WTC11 (cell line): ENCODE measurements around the gene EIF5A. TPM values are rescaled to one million over a fixed set of nuclear protein-coding genes. Genes with fewer than 3 reads are reported as not detected.

ENCODE experiments used
- ATAC-seq: fragments of 200-7000 bp; cut with Tn5 transposase; 2 replicates; pipeline ENCODE4 v1.10.0; 2021; ENCODE audit warnings: mild to moderate bottlenecking, moderate library complexity
- CTCF ChIA-PET: fragments of 300-600 bp; sonication (Branson Sonifier 250); formaldehyde crosslinking; loops from one replicate; lab custom pipeline; 2021; ENCODE audit warnings: antibody characterized with exemption; lab: Charles Lee
- POLR2A ChIA-PET: fragments of 350-600 bp; sonication (Branson Sonifier 250); formaldehyde crosslinking; loops from one replicate; lab custom pipeline; 2021; ENCODE audit warnings: antibody characterized with exemption; lab: Charles Lee
- DNase-seq: peaks from one replicate; pipeline ENCODE4 v3.0.0; 2021; ENCODE audit warnings: low spot score
- H3K27ac Mint-ChIP-seq: 2 replicates; pipeline ENCODE4 v1.8.0; 2021; ENCODE audit warnings: mixed read lengths
- H3K27me3 Mint-ChIP-seq: 2 replicates; pipeline ENCODE4 v1.8.0; 2021; ENCODE audit warnings: low read depth, mild to moderate bottlenecking, moderate library complexity, mixed read lengths
- H3K36me3 Mint-ChIP-seq: 2 replicates; pipeline ENCODE4 v1.8.0; 2021; ENCODE audit warnings: mixed read lengths
- H3K4me1 Mint-ChIP-seq: 2 replicates; pipeline ENCODE4 v1.8.0; 2022; ENCODE audit warnings: mixed read lengths
- H3K4me3 Mint-ChIP-seq: 2 replicates; pipeline ENCODE4 v1.8.0; 2021; ENCODE audit warnings: mild to moderate bottlenecking, moderate library complexity, mixed read lengths
- H3K9me3 Mint-ChIP-seq: 2 replicates; pipeline ENCODE4 v1.8.0; 2021; ENCODE audit warnings: mixed read lengths
- CREB1 ChIP-seq: sonication (generic); formaldehyde crosslinking; IDR thresholded peaks from 2 replicates; pipeline ENCODE4 v1.8.0; 2023; ENCODE audit warnings: mild to moderate bottlenecking, missing genetic modification reagents
- ESRRA ChIP-seq: sonication (generic); formaldehyde crosslinking; IDR thresholded peaks from 2 replicates; pipeline ENCODE4 v1.8.1; 2022; ENCODE audit warnings: mild to moderate bottlenecking, missing genetic modification reagents, borderline replicate concordance
- HMGXB4 ChIP-seq: sonication (generic); formaldehyde crosslinking; IDR thresholded peaks from 2 replicates; pipeline ENCODE4 v1.8.1; 2023; ENCODE audit warnings: mild to moderate bottlenecking, moderate library complexity, missing genetic modification reagents
- JUN ChIP-seq: sonication (generic); formaldehyde crosslinking; IDR thresholded peaks from 2 replicates; pipeline ENCODE4 v1.8.0; 2023; ENCODE audit warnings: mild to moderate bottlenecking, missing genetic modification reagents
- MAX ChIP-seq: sonication (generic); formaldehyde crosslinking; IDR thresholded peaks from 2 replicates; pipeline ENCODE4 v1.8.0; 2022; ENCODE audit warnings: mild to moderate bottlenecking, missing genetic modification reagents
- MLX ChIP-seq: sonication (generic); formaldehyde crosslinking; IDR thresholded peaks from 2 replicates; pipeline ENCODE4 v1.8.1; 2023; ENCODE audit warnings: mild to moderate bottlenecking, missing genetic modification reagents, moderate library complexity
- NR1H2 ChIP-seq: sonication (generic); formaldehyde crosslinking; IDR thresholded peaks from 2 replicates; pipeline ENCODE4 v1.9.0; 2021; ENCODE audit warnings: mild to moderate bottlenecking, moderate library complexity, missing genetic modification reagents
- NR3C1 ChIP-seq: sonication (generic); formaldehyde crosslinking; conservative IDR thresholded peaks from 2 replicates; pipeline ENCODE4 v1.8.1; 2023; ENCODE audit warnings: low read depth, mild to moderate bottlenecking, missing genetic modification reagents
- OVOL2 ChIP-seq: fragments of 250-450 bp; sonication (Bioruptor Pico); IDR thresholded peaks from 2 replicates; pipeline ENCODE4 v1.9.0; 2021; ENCODE audit warnings: mild to moderate bottlenecking, borderline replicate concordance
- SP1 ChIP-seq: sonication (generic); formaldehyde crosslinking; conservative IDR thresholded peaks from 2 replicates; pipeline ENCODE4 v1.8.1; 2022; ENCODE audit warnings: missing genetic modification reagents
- TEAD1 ChIP-seq: sonication (generic); formaldehyde crosslinking; IDR thresholded peaks from 2 replicates; pipeline ENCODE4 v1.8.0; 2022; ENCODE audit warnings: mild to moderate bottlenecking, missing genetic modification reagents
- USF1 ChIP-seq: sonication (generic); formaldehyde crosslinking; IDR thresholded peaks from 2 replicates; pipeline ENCODE4 v1.8.0; 2022; ENCODE audit warnings: mild to moderate bottlenecking, missing genetic modification reagents
- ZNF121 ChIP-seq: sonication (generic); formaldehyde crosslinking; IDR thresholded peaks from 2 replicates; pipeline ENCODE4 v1.8.0; 2023; ENCODE audit warnings: missing genetic modification reagents
- ZNF317 ChIP-seq: sonication (generic); formaldehyde crosslinking; IDR thresholded peaks from 2 replicates; pipeline ENCODE4 v1.8.1; 2023; ENCODE audit warnings: low read depth, mild to moderate bottlenecking, moderate library complexity, missing genetic modification reagents, borderline replicate concordance
- ZNF416 ChIP-seq: fragments of 250-450 bp; sonication (Bioruptor Pico); IDR thresholded peaks from 2 replicates; pipeline ENCODE4 v1.9.0; 2021; ENCODE audit warnings: mild to moderate bottlenecking, inconsistent platforms
- total RNA-seq: library from RNA; stranded (reverse); gene quantifications from 3 replicates; pipeline ENCODE4 v1.2.3, GENCODE V29; 2021
- TF ChIP-seq, protein P1 (sequence below): fragments of 250-450 bp; sonication (Bioruptor Pico); IDR thresholded peaks from 2 replicates; pipeline ENCODE4 v1.9.0; 2021; ENCODE audit warnings: mild to moderate bottlenecking
- TF ChIP-seq, protein P2 (sequence below): sonication (generic); formaldehyde crosslinking; IDR thresholded peaks from 2 replicates; pipeline ENCODE4 v1.8.1; 2023; ENCODE audit warnings: mild to moderate bottlenecking, missing genetic modification reagents
- TF ChIP-seq, protein P3 (sequence below): fragments of 250-450 bp; sonication (Bioruptor Pico); IDR thresholded peaks from 2 replicates; pipeline ENCODE4 v1.9.0; 2021; ENCODE audit warnings: mild to moderate bottlenecking
- TF ChIP-seq, protein P4 (sequence below): fragments of 250-450 bp; sonication (Bioruptor Pico); IDR thresholded peaks from 2 replicates; pipeline ENCODE4 v2.1.2; 2022; ENCODE audit warnings: mild to moderate bottlenecking, moderate library complexity

The EIF5A gene
- total RNA-seq, 1 experiment from 2014 or later = 1,021 TPM

- CTCF ChIA-PET = no interaction called here
- Mint-ChIP-seq H3K4me3 (peak overlapping the region; percentile 89), H3K4me1 (peaks cover 39% of the 10 kb centered on the region), H3K9me3 (no peaks in the 10 kb centered on the region), H3K27ac (peak overlapping the region; percentile 86), H3K27me3 (peaks cover 2% of the 10 kb centered on the region; the same call in 1 of the 2 replicates), H3K36me3 (peaks cover 46% of the 10 kb centered on the region)
- no peak for DNase-seq
- no peak for TF ChIP-seq JUN
- TF ChIP-seq, protein P1, sequence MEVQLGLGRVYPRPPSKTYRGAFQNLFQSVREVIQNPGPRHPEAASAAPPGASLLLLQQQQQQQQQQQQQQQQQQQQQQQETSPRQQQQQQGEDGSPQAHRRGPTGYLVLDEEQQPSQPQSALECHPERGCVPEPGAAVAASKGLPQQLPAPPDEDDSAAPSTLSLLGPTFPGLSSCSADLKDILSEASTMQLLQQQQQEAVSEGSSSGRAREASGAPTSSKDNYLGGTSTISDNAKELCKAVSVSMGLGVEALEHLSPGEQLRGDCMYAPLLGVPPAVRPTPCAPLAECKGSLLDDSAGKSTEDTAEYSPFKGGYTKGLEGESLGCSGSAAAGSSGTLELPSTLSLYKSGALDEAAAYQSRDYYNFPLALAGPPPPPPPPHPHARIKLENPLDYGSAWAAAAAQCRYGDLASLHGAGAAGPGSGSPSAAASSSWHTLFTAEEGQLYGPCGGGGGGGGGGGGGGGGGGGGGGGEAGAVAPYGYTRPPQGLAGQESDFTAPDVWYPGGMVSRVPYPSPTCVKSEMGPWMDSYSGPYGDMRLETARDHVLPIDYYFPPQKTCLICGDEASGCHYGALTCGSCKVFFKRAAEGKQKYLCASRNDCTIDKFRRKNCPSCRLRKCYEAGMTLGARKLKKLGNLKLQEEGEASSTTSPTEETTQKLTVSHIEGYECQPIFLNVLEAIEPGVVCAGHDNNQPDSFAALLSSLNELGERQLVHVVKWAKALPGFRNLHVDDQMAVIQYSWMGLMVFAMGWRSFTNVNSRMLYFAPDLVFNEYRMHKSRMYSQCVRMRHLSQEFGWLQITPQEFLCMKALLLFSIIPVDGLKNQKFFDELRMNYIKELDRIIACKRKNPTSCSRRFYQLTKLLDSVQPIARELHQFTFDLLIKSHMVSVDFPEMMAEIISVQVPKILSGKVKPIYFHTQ (CRISPR knock-in tag) = no peak
- no peak for TF ChIP-seq OVOL2 (CRISPR knock-in tag)
- TF ChIP-seq ESRRA (CRISPR knock-in tag) = no peak
- no peak for TF ChIP-seq CREB1 (CRISPR knock-in tag)
- TF ChIP-seq MAX = no peak
- no peak for TF ChIP-seq TEAD1 (CRISPR knock-in tag)
- TF ChIP-seq, protein P2, sequence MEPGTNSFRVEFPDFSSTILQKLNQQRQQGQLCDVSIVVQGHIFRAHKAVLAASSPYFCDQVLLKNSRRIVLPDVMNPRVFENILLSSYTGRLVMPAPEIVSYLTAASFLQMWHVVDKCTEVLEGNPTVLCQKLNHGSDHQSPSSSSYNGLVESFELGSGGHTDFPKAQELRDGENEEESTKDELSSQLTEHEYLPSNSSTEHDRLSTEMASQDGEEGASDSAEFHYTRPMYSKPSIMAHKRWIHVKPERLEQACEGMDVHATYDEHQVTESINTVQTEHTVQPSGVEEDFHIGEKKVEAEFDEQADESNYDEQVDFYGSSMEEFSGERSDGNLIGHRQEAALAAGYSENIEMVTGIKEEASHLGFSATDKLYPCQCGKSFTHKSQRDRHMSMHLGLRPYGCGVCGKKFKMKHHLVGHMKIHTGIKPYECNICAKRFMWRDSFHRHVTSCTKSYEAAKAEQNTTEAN (CRISPR knock-in tag) = no peak
- TF ChIP-seq SP1 (CRISPR knock-in tag) = no peak
- no peak for TF ChIP-seq USF1 (CRISPR knock-in tag)
- no peak for TF ChIP-seq MLX (CRISPR knock-in tag)
- TF ChIP-seq, protein P3, sequence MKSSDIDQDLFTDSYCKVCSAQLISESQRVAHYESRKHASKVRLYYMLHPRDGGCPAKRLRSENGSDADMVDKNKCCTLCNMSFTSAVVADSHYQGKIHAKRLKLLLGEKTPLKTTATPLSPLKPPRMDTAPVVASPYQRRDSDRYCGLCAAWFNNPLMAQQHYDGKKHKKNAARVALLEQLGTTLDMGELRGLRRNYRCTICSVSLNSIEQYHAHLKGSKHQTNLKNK = no peak
- TF ChIP-seq ZNF416 (CRISPR knock-in tag) = no peak
- POLR2A ChIA-PET = interaction anchor here (0.8 to 1.1 kb wide), 3 partner anchors 28 to 274 kb away, joined by 3 read pairs; partner anchors contain the start of gene SLC2A4
- ATAC-seq = no peak
These were observed 2.2 kb downstream of the EIF5A start for GRCh38 chr17:7309628-7310027.

- Mint-ChIP-seq H3K4me3 (no peak overlapping the region), H3K9me3 (no peaks in the 10 kb centered on the region), H3K36me3 (peaks cover 46% of the 10 kb centered on the region), H3K4me1 (peaks cover 39% of the 10 kb centered on the region), H3K27me3 (peaks cover 2% of the 10 kb centered on the region; the same call in 1 of the 2 replicates), H3K27ac (peak overlapping the region; percentile 86; the same call in 1 of the 2 replicates)
- CTCF ChIA-PET = interaction anchor here (1.5 kb wide), 1 partner anchor 15 kb away, joined by 3 read pairs; no protein-coding TSS in a partner anchor
- POLR2A ChIA-PET = no interaction called here
- no peak for ATAC-seq
- no peak for DNase-seq
- TF ChIP-seq ZNF416 (CRISPR knock-in tag) = no peak
- TF ChIP-seq, protein P4, sequence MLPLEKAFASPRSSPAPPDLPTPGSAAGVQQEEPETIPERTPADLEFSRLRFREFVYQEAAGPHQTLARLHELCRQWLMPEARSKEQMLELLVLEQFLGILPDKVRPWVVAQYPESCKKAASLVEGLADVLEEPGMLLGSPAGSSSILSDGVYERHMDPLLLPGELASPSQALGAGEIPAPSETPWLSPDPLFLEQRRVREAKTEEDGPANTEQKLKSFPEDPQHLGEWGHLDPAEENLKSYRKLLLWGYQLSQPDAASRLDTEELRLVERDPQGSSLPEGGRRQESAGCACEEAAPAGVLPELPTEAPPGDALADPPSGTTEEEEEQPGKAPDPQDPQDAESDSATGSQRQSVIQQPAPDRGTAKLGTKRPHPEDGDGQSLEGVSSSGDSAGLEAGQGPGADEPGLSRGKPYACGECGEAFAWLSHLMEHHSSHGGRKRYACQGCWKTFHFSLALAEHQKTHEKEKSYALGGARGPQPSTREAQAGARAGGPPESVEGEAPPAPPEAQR (CRISPR knock-in tag) = no peak
- TF ChIP-seq USF1 (CRISPR knock-in tag) = no peak
- TF ChIP-seq NR3C1 (CRISPR knock-in tag) = no peak
- no peak for TF ChIP-seq NR1H2 (CRISPR knock-in tag)
- no peak for TF ChIP-seq ZNF121
- TF ChIP-seq, protein P2 (CRISPR knock-in tag) = no peak
- TF ChIP-seq ZNF317 (CRISPR knock-in tag) = no peak
- no peak for TF ChIP-seq HMGXB4 (CRISPR knock-in tag)
These were observed 3.8 kb downstream of the EIF5A start for GRCh38 chr17:7311110-7311705.
